Upper lobe of left lung (tissue), 6 donors: ENCODE data around the gene MAPKBP1. TPM values are rescaled to one million over a fixed set of nuclear protein-coding genes. Genes with fewer than 3 reads are reported as not detected.

ENCODE experiments used
- ATAC-seq, 2 donors: fragments of 200-7000 bp; cut with Tn5 transposase; one replicate each; pipeline ENCODE4 v1.9.1; 2022; ENCODE audit warnings: mild to moderate bottlenecking in 2 of 2, moderate library complexity in 2 of 2; ENCODE audit not compliant: low FRiP score in 2 of 2
- DNase-seq, 2 donors: peaks; one replicate each; pipeline ENCODE4 v3.0.0-alpha.2; 2019 to 2020
- H3K27ac ChIP-seq, 4 donors: fragments of 200-600 bp; sonication (generic); one replicate each; pipeline ENCODE4 v1.5.1; 2016 to 2019
- H3K27me3 ChIP-seq, 4 donors: fragments of 200-600 bp; sonication (generic); one replicate each; pipeline ENCODE4 v1.5.1; 2017 to 2019
- H3K36me3 ChIP-seq, 4 donors: fragments of 200-600 bp; sonication (generic); one replicate each; pipeline ENCODE4 v1.5.1; 2016 to 2019
- H3K4me1 ChIP-seq, 4 donors: fragments of 200-600 bp; sonication (generic); one replicate each; pipeline ENCODE4 v1.5.1; 2018 to 2019
- H3K4me3 ChIP-seq, 4 donors: fragments of 200-600 bp; sonication (generic); one replicate each; pipeline ENCODE4 v1.5.1; 2017 to 2019; ENCODE audit warnings: mild to moderate bottlenecking in 2 of 4, moderate library complexity in 1 of 4
- H3K9me3 ChIP-seq, 4 donors: fragments of 200-600 bp; sonication (generic); one replicate each; pipeline ENCODE4 v1.5.1; 2018 to 2019
- EP300 ChIP-seq, 4 donors: sonication (generic); formaldehyde crosslinking; IDR thresholded peaks; one replicate each; pipeline ENCODE4 v1.5.1; 2017; ENCODE audit warnings: antibody characterized with exemption in 4 of 4, control low read depth in 2 of 4
- POLR2A ChIP-seq, 4 donors: fragments of 450-650 bp; IDR thresholded peaks; one replicate each; pipeline ENCODE4 v1.5.1; 2016 to 2017; ENCODE audit warnings: antibody characterized with exemption in 4 of 4, mild to moderate bottlenecking in 2 of 4
- POLR2AphosphoS5 ChIP-seq, 2 donors: sonication (generic); formaldehyde crosslinking; IDR thresholded peaks; one replicate each; pipeline ENCODE4 v1.5.1; 2017; ENCODE audit warnings: antibody characterized with exemption in 2 of 2
- WGBS, 2 donors: methylation state at CpG; one replicate each; pipeline ENCODE4 v1.1.5; 2017 to 2018; 5-methylcytosine and 5-hydroxymethylcytosine counted together
- total RNA-seq, 6 donors: library from RNA; depleted of rRNA in 4 of 6; stranded (reverse); fragments of >200 nt in 4 of 6; gene quantifications; one replicate each; pipeline versions ENCODE4 v1.1.0 to v1.2.1, GENCODE V29; 2016 to 2021
- TF ChIP-seq, protein P1 (sequence below), 6 experiments: fragments of 450-650 bp in 4 of 6; fragments of 200-600 bp in 2 of 6; sonication (generic) in 2 of 6; IDR thresholded peaks; one replicate each; pipeline ENCODE4 v1.5.1; 2016 to 2019; ENCODE audit warnings: antibody characterized with exemption in 6 of 6
- donor health status: DM: no; HTN: no; CAD: no; lungs with moderate emphysema.
- donor health status: DM: no; HTN: yes; CAD: no; lungs with severe emphysema.

The MAPKBP1 gene
- total RNA-seq, 6 donors from 2014 or later = 12.8 to 83.8 (median 26.8) TPM

DNA sequence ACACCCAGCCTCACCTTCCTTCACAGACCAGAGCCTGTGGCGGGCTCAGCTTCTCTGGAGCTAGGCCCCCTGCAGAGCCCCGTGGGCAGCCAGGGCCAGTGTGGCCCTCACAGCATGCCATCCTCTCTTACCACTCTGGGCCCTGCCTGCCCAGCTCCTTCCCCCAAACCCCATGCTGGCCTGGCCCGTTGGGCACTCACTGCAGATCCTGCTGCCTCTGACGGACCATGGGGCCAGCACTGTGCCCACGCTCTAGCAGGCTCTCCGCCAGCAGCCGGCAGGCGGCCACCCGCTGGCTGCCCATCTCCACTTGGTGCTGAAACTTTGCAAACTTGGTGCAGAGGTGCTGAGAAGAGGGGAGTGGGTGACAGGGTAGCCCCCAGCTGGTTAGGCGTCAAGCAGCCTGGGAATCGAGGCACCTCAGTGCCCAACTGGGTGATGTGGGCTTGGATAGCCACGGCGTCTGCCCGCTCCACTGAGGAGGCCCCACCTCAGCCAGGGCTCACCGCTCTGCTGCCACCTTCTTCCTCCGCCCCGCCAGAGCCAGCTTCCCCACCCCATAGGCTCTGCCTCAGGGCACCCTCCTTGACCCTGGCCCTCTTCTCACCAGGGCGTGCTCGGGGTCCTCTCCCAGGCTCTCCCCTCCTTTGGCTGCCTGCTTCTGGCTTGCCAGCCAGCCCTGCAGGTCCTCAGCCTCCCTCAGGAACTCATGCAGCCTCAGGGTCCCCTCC lies 97.1 kb downstream of the MAPKBP1 start:
- no peaks in the 10 kb centered on the region for H3K27me3 ChIP-seq
- H3K4me3 ChIP-seq = no peak overlapping the region
- TF ChIP-seq POLR2A (IDR thresholded peaks at IDR 0.05) (no peak), POLR2AphosphoS5 (IDR thresholded peaks at IDR 0.05) (no peak), EP300 (IDR thresholded peaks at IDR 0.05) (no peak)
- TF ChIP-seq, protein P1, sequence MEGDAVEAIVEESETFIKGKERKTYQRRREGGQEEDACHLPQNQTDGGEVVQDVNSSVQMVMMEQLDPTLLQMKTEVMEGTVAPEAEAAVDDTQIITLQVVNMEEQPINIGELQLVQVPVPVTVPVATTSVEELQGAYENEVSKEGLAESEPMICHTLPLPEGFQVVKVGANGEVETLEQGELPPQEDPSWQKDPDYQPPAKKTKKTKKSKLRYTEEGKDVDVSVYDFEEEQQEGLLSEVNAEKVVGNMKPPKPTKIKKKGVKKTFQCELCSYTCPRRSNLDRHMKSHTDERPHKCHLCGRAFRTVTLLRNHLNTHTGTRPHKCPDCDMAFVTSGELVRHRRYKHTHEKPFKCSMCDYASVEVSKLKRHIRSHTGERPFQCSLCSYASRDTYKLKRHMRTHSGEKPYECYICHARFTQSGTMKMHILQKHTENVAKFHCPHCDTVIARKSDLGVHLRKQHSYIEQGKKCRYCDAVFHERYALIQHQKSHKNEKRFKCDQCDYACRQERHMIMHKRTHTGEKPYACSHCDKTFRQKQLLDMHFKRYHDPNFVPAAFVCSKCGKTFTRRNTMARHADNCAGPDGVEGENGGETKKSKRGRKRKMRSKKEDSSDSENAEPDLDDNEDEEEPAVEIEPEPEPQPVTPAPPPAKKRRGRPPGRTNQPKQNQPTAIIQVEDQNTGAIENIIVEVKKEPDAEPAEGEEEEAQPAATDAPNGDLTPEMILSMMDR (IDR thresholded peaks at IDR 0.05) = no peak
- H3K36me3 ChIP-seq = no peaks in the 10 kb centered on the region
- ATAC-seq = no peak
- WGBS, 2 donors = 90 to 93% methylated on average over 15 to 18 of the region's 19 CpGs
- H3K27ac ChIP-seq = no peak overlapping the region
- peak in 1 of 2 donors; percentile 68 for DNase-seq
- H3K9me3 ChIP-seq = no peaks in the 10 kb centered on the region
- H3K4me1 ChIP-seq = no peaks in the 10 kb centered on the region

DNA sequence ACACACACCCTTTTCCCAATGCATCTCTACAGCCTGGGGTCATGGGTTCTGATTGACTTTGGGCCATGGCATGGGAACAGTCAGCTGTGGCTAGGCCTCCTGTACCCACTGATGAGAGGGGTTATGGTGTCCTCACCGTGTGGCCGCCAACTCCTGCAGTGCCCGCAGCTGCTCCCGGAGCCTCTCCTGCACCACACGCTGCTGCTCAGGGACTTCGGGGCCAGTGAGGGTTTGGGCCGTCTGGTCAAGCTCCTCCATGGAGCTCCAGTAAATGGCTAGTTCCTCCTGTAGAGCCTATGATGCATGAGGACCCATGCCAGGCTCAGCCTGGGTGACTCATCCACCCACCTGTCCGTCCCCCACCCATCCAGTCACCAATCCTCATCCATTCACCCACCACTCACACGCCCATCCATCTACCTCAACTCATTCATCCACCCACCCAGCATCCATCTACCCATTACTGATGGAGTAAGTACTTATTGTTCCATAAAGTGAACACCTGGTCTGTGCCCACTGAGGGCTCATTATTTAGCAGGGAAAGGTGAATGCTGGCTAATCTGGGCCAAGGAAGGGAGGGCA lies 98.0 kb downstream of the MAPKBP1 start:
- WGBS, 2 donors = 91 to 94% methylated on average over 2 to 9 of the region's 9 CpGs
- peak in 1 of 2 donors; percentile 53 for DNase-seq
- no peak for TF ChIP-seq EP300 (IDR thresholded peaks at IDR 0.05)
- TF ChIP-seq POLR2AphosphoS5 (IDR thresholded peaks at IDR 0.05) = no peak
- TF ChIP-seq, protein P1 (IDR thresholded peaks at IDR 0.05) = no peak
- no peak for TF ChIP-seq POLR2A (IDR thresholded peaks at IDR 0.05)

DNA sequence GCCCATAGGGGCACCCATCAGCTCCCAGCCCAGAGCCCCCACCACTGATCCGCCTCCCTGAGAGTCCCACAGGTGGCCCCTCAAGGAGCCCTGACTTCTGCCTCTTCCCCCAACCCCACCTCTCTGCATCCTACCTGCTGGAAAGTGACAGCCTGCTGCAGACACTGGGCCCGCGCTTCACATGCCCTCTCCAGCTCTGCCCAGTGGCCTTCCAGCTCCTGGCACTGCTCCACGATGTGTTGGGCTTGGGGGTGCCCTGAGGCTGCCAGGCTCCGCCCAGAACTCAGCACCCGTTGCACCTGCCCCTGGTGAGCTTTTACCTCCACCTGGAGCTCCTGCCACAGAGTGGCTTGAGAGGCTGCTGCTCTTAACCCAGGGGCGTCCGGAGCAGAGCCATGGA lies 99.4 kb downstream of the MAPKBP1 start:
- no peaks in the 10 kb centered on the region for H3K4me1 ChIP-seq
- no peaks in the 10 kb centered on the region for H3K9me3 ChIP-seq
- DNase-seq (peak in 1 of 2 donors; percentile 49), ATAC-seq (no peak)
- H3K4me3 ChIP-seq = no peak overlapping the region
- 93 to 100% methylated on average over 3 to 5 of the region's 8 CpGs for WGBS, 2 donors
- no peaks in the 10 kb centered on the region for H3K27me3 ChIP-seq
- H3K36me3 ChIP-seq = no peaks in the 10 kb centered on the region
- no peak overlapping the region for H3K27ac ChIP-seq
- TF ChIP-seq POLR2AphosphoS5 (IDR thresholded peaks at IDR 0.05) = no peak
- no peak for TF ChIP-seq POLR2A (IDR thresholded peaks at IDR 0.05)
- TF ChIP-seq, protein P1 (IDR thresholded peaks at IDR 0.05) = no peak
- TF ChIP-seq EP300 (IDR thresholded peaks at IDR 0.05) = no peak

More for the DNA sequence above, 98.0 kb downstream of the MAPKBP1 start:
- Histone ChIP-seq H3K27me3 (no peaks in the 10 kb centered on the region), H3K36me3 (no peaks in the 10 kb centered on the region), H3K4me3 (no peak overlapping the region), H3K9me3 (no peaks in the 10 kb centered on the region), H3K27ac (no peak overlapping the region), H3K4me1 (no peaks in the 10 kb centered on the region)
- no peak for ATAC-seq

DNA sequence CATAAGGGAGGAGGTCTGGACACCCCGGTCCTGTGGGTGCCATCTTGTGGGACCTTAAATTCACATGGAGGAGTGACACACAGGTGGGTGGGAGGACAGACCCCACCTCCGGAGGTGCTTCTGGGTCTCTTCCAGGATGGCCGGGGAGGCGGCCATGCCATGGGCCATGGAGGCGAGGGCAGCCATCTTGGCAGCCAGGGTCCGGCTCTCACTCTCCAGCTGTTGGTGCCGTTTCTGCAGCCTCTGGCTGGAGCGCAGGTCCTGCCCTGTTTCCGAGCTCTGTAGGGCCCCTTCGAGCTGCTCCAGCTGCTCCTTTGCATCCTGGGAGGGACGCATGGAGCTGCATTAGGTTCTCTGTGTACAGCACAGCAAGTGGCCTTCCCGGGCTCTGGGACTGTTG lies 100.5 kb downstream of the MAPKBP1 start:
- WGBS, 2 donors = 90 to 97% methylated on average over 7 to 12 of the region's 12 CpGs
- DNase-seq (peak in 1 of 2 donors; percentile 43), ATAC-seq (no peak)
- Histone ChIP-seq H3K27ac (no peak overlapping the region), H3K27me3 (no peaks in the 10 kb centered on the region), H3K36me3 (no peaks in the 10 kb centered on the region), H3K4me3 (no peak overlapping the region), H3K4me1 (no peaks in the 10 kb centered on the region), H3K9me3 (no peaks in the 10 kb centered on the region)
- no peak for TF ChIP-seq POLR2AphosphoS5 (IDR thresholded peaks at IDR 0.05)
- TF ChIP-seq EP300 (IDR thresholded peaks at IDR 0.05) = no peak
- no peak for TF ChIP-seq POLR2A (IDR thresholded peaks at IDR 0.05)
- TF ChIP-seq, protein P1 (IDR thresholded peaks at IDR 0.05) = no peak
